CD4-positive, CD25-positive, alpha-beta regulatory T cell (primary cell): ENCODE data around the gene ZNRF2. TPM values are rescaled to one million over a fixed set of nuclear protein-coding genes. Genes with fewer than 3 reads are reported as not detected.
"Not testable (repeated sequence)": the region's sequence is repeated elsewhere in the genome, so short reads cannot be mapped to it uniquely, and the experiment has no call there.

ENCODE experiments used
- ATAC-seq, 2 donors: fragments of 150-1000 bp; cut with Tn5 transposase; one replicate each; pipeline ENCODE4 v1.10.0; 2021; ENCODE audit warnings: low read depth in 2 of 2, moderate number of reproducible peaks in 2 of 2, moderate library complexity in 1 of 2
- DNase-seq, 3 donors: peaks; one replicate each; pipeline versions ENCODE4 v3.0.0 to v3.0.0-alpha.2; 2012 to 2022; ENCODE audit warnings: mixed read lengths in 1 of 3
- H3K27ac ChIP-seq: one replicate; pipeline ENCODE4 v1.7.0; 2013; ENCODE audit warnings: mild to moderate bottlenecking, low read length; ENCODE audit not compliant: insufficient read depth, poor library complexity, severe bottlenecking
- H3K27me3 ChIP-seq: one replicate; pipeline ENCODE4 v1.7.0; 2013; ENCODE audit warnings: low read length; ENCODE audit not compliant: control insufficient read depth, insufficient read depth
- H3K36me3 ChIP-seq: one replicate; pipeline ENCODE4 v1.7.0; 2013; ENCODE audit warnings: mild to moderate bottlenecking, low read length, moderate library complexity; ENCODE audit not compliant: control insufficient read depth, insufficient read depth
- H3K4me1 ChIP-seq: 2 replicates; pipeline ENCODE4 v1.7.0; 2013; ENCODE audit warnings: mild to moderate bottlenecking, low read length; ENCODE audit not compliant: insufficient read depth, control insufficient read depth, poor library complexity, severe bottlenecking
- H3K4me3 ChIP-seq: one replicate; pipeline ENCODE4 v1.7.0; 2013; ENCODE audit warnings: low read depth, mild to moderate bottlenecking, low read length, moderate library complexity
- H3K9me3 ChIP-seq, 2 experiments: 1 replicate in 1 of 2; 2 replicates in 1 of 2; pipeline ENCODE4 v1.7.0; 2013; ENCODE audit warnings: low read length in 2 of 2, mild to moderate bottlenecking in 1 of 2, moderate library complexity in 1 of 2; ENCODE audit not compliant: control insufficient read depth in 2 of 2
- H3K27ac Mint-ChIP-seq, 3 donors: one replicate each; pipeline ENCODE4 v1.8.0; 2020 to 2022; ENCODE audit warnings: mild to moderate bottlenecking in 3 of 3, mixed read lengths in 3 of 3, moderate library complexity in 2 of 3
- H3K27me3 Mint-ChIP-seq: one replicate; pipeline ENCODE4 v1.8.0; 2022; ENCODE audit warnings: mild to moderate bottlenecking, mixed read lengths
- H3K36me3 Mint-ChIP-seq: one replicate; pipeline ENCODE4 v1.8.0; 2020; ENCODE audit warnings: mixed read lengths
- H3K4me1 Mint-ChIP-seq, 4 donors: one replicate each; pipeline ENCODE4 v1.8.0; 2020 to 2022; ENCODE audit warnings: mixed read lengths in 4 of 4, mild to moderate bottlenecking in 1 of 4
- H3K4me3 Mint-ChIP-seq, 4 donors: one replicate each; pipeline ENCODE4 v1.8.0; 2020 to 2022; ENCODE audit warnings: mild to moderate bottlenecking in 4 of 4, mixed read lengths in 4 of 4, moderate library complexity in 3 of 4
- H3K9me3 Mint-ChIP-seq, 7 donors: one replicate each; pipeline ENCODE4 v1.8.0; 2020 to 2022; ENCODE audit warnings: mixed read lengths in 7 of 7, mild to moderate bottlenecking in 3 of 7, moderate library complexity in 2 of 7
- polyA plus RNA-seq, 4 donors: library from polyadenylated mRNA; unstranded; fragments of 300-500 nt; fragmentation: Illumina TruSeq; gene quantifications; one replicate each; pipeline ENCODE4 v1.2.3, GENCODE V29; 2021
- total RNA-seq: library from RNA; stranded (reverse); gene quantifications from one replicate; pipeline ENCODE4 v1.2.3, GENCODE V29; 2022

The ZNRF2 gene
- total and polyA plus RNA-seq, 5 donors from 2014 or later: 2.1 to 53.1 (median 6.1) TPM

GRCh38 chr7:30290317-30290716 is 5.9 kb downstream of the ZNRF2 start:
- not testable (repeated sequence) for H3K27ac ChIP-seq, H3K27me3 ChIP-seq, H3K9me3 Mint-ChIP-seq, H3K36me3 ChIP-seq, H3K9me3 ChIP-seq, H3K27me3 Mint-ChIP-seq, ATAC-seq
- Mint-ChIP-seq H3K27ac (peak overlapping the region in 1 of 3 donors; percentile 66), H3K4me3 (peak overlapping the region; percentile 54 to 96 (median 72)), H3K4me1 (peaks cover 52 to 82% (median 62%) of the 10 kb centered on the region in 4 donors), H3K36me3 (peaks cover 10% of the 10 kb centered on the region)
- Histone ChIP-seq H3K4me1 (peaks cover 45% of the 10 kb centered on the region), H3K4me3 (peak overlapping the region; percentile 98)
- DNase-seq: peak in 1 of 3 donors; percentile 38

GRCh38 chr7:30292416-30293038 is 8.1 kb downstream of the ZNRF2 start:
- ATAC-seq, H3K27me3 Mint-ChIP-seq, H3K27me3 ChIP-seq, H3K27ac ChIP-seq, DNase-seq, H3K9me3 ChIP-seq, H3K9me3 Mint-ChIP-seq, H3K36me3 ChIP-seq: not testable (repeated sequence)
- H3K36me3 Mint-ChIP-seq: peaks cover 10% of the 10 kb centered on the region
- Histone ChIP-seq H3K4me3 (peak overlapping the region; percentile 18), H3K4me1 (peaks cover 48% of the 10 kb centered on the region)
- peaks cover 59 to 90% (median 70%) of the 10 kb centered on the region in 4 donors for H3K4me1 Mint-ChIP-seq
- H3K27ac Mint-ChIP-seq: peak overlapping the region in 1 of 3 donors; percentile 70
- peak overlapping the region; percentile 0 to 78 (median 30) for H3K4me3 Mint-ChIP-seq

GRCh38 chr7:30296304-30296703 is 11.9 kb downstream of the ZNRF2 start:
- H3K9me3 Mint-ChIP-seq, H3K27ac Mint-ChIP-seq, H3K27ac ChIP-seq, H3K36me3 ChIP-seq, ATAC-seq, H3K4me3 ChIP-seq, H3K27me3 Mint-ChIP-seq, H3K9me3 ChIP-seq, DNase-seq, H3K27me3 ChIP-seq: not testable (repeated sequence)
- H3K4me1 Mint-ChIP-seq: peaks cover 51 to 84% (median 64%) of the 10 kb centered on the region in 4 donors
- peak overlapping the region in 2 of 4 donors; percentile 45 to 58 for H3K4me3 Mint-ChIP-seq
- H3K4me1 ChIP-seq: peaks cover 34% of the 10 kb centered on the region
- H3K36me3 Mint-ChIP-seq: peaks cover 10% of the 10 kb centered on the region

GRCh38 chr7:30297499-30297898 is 13.1 kb downstream of the ZNRF2 start:
- H3K36me3 ChIP-seq, ATAC-seq, H3K36me3 Mint-ChIP-seq, H3K9me3 Mint-ChIP-seq, H3K27ac Mint-ChIP-seq, DNase-seq, H3K4me3 ChIP-seq, H3K27me3 Mint-ChIP-seq, H3K27me3 ChIP-seq, H3K27ac ChIP-seq, H3K9me3 ChIP-seq: not testable (repeated sequence)
- peaks cover 46 to 87% (median 60%) of the 10 kb centered on the region in 4 donors for H3K4me1 Mint-ChIP-seq
- peak overlapping the region in 3 of 4 donors; percentile 6 to 28 (median 17) for H3K4me3 Mint-ChIP-seq
- H3K4me1 ChIP-seq: peaks cover 44% of the 10 kb centered on the region

GRCh38 chr7:30298409-30298808 is 14.0 kb downstream of the ZNRF2 start:
- not testable (repeated sequence) for H3K27ac ChIP-seq, DNase-seq, H3K36me3 ChIP-seq, H3K4me3 ChIP-seq, H3K27me3 Mint-ChIP-seq, ATAC-seq, H3K9me3 Mint-ChIP-seq, H3K36me3 Mint-ChIP-seq, H3K9me3 ChIP-seq, H3K27me3 ChIP-seq
- peak overlapping the region in 2 of 4 donors; percentile 8 to 29 for H3K4me3 Mint-ChIP-seq
- peak overlapping the region in 1 of 3 donors; percentile 46 for H3K27ac Mint-ChIP-seq
- H3K4me1 ChIP-seq: peaks cover 46% of the 10 kb centered on the region
- peaks cover 44 to 86% (median 59%) of the 10 kb centered on the region in 4 donors for H3K4me1 Mint-ChIP-seq

GRCh38 chr7:30301751-30302150 is 17.4 kb downstream of the ZNRF2 start:
- Histone ChIP-seq H3K36me3 (no peaks in the 10 kb centered on the region), H3K4me3 (no peak overlapping the region), H3K4me1 (peaks cover 56% of the 10 kb centered on the region), H3K27ac (no peak overlapping the region), H3K9me3 (no peaks in the 10 kb centered on the region), H3K27me3 (no peaks in the 10 kb centered on the region)
- Mint-ChIP-seq H3K27me3 (no peaks in the 10 kb centered on the region), H3K9me3 (no peaks in the 10 kb centered on the region), H3K27ac (no peak overlapping the region), H3K4me3 (no peak overlapping the region), H3K36me3 (no peaks in the 10 kb centered on the region), H3K4me1 (peaks cover 52 to 86% (median 68%) of the 10 kb centered on the region in 4 donors)
- DNase-seq: no peak
- ATAC-seq: no peak

GRCh38 chr7:30302656-30303311 is 18.4 kb downstream of the ZNRF2 start:
- no peaks in the 10 kb centered on the region for H3K36me3 ChIP-seq
- peaks cover 59% of the 10 kb centered on the region for H3K4me1 ChIP-seq
- no peak for DNase-seq
- Mint-ChIP-seq H3K27me3 (no peaks in the 10 kb centered on the region), H3K4me3 (no peak overlapping the region), H3K9me3 (no peaks in the 10 kb centered on the region), H3K4me1 (peaks cover 52 to 86% (median 68%) of the 10 kb centered on the region in 4 donors), H3K27ac (no peak overlapping the region), H3K36me3 (no peaks in the 10 kb centered on the region)
- no peak for ATAC-seq
- H3K4me3 ChIP-seq: no peak overlapping the region
- no peak overlapping the region for H3K27ac ChIP-seq
- no peaks in the 10 kb centered on the region for H3K9me3 ChIP-seq
- H3K27me3 ChIP-seq: no peaks in the 10 kb centered on the region
